PFSK-1 (cell line): ENCODE results near the gene CSNK1G3.

Source experiments
- FOXP2 ChIP-seq: optimal IDR thresholded peaks from 2 replicates; pipeline ENCODE3; 2011; ENCODE audit warnings: borderline replicate concordance, control low read depth, inconsistent platforms; ENCODE audit not compliant: insufficient read depth; ENCODE audit errors: extremely low read length, extremely low read depth
- POLR2AphosphoS5 ChIP-seq: IDR thresholded peaks from 2 replicates; pipeline ENCODE4 v1.6.1; 2012; ENCODE audit warnings: low read depth, mild to moderate bottlenecking, control low read depth, low read length, moderate library complexity
- SIN3A ChIP-seq: IDR thresholded peaks from 2 replicates; pipeline ENCODE4 v1.6.1; 2012; ENCODE audit warnings: mild to moderate bottlenecking, low read length, moderate library complexity, borderline replicate concordance; ENCODE audit not compliant: insufficient read depth
- TAF1 ChIP-seq: IDR thresholded peaks from 2 replicates; pipeline ENCODE4 v1.6.1; 2012; ENCODE audit warnings: low read length, control low read depth, borderline replicate concordance; ENCODE audit not compliant: insufficient read depth
- TF ChIP-seq, protein P1 (sequence below), 2 experiments: IDR thresholded peaks; 2 replicates each; pipeline versions ENCODE4 v1.6.1 to v1.8.0; 2011 to 2012; ENCODE audit warnings: low read depth in 2 of 2, low read length in 2 of 2, control low read depth in 1 of 2, inconsistent platforms in 1 of 2, mild to moderate bottlenecking in 1 of 2, moderate library complexity in 1 of 2; ENCODE audit not compliant: insufficient read depth in 1 of 2

The CSNK1G3 gene

DNA sequence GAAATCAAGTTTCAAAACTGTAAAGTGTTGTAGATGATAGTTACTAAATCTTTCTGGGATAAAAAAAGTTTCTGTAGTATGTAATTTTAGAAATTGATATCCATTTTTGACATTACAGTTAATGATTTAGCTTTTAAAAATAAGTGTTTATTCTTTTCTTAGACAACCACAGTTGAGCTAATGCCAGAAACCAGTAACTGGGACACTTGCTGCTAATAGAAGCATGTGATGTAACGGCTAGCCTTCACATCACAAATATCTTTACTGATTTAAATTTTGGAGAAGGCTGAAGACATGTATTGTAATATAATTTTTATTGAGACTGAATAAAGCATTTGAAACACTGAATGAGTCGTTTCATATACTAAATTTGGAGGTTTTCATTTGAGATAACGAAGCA, 18.8 kb downstream of the CSNK1G3 start:
- no peak for TF ChIP-seq SIN3A
- no peak for TF ChIP-seq TAF1
- TF ChIP-seq, protein P1, sequence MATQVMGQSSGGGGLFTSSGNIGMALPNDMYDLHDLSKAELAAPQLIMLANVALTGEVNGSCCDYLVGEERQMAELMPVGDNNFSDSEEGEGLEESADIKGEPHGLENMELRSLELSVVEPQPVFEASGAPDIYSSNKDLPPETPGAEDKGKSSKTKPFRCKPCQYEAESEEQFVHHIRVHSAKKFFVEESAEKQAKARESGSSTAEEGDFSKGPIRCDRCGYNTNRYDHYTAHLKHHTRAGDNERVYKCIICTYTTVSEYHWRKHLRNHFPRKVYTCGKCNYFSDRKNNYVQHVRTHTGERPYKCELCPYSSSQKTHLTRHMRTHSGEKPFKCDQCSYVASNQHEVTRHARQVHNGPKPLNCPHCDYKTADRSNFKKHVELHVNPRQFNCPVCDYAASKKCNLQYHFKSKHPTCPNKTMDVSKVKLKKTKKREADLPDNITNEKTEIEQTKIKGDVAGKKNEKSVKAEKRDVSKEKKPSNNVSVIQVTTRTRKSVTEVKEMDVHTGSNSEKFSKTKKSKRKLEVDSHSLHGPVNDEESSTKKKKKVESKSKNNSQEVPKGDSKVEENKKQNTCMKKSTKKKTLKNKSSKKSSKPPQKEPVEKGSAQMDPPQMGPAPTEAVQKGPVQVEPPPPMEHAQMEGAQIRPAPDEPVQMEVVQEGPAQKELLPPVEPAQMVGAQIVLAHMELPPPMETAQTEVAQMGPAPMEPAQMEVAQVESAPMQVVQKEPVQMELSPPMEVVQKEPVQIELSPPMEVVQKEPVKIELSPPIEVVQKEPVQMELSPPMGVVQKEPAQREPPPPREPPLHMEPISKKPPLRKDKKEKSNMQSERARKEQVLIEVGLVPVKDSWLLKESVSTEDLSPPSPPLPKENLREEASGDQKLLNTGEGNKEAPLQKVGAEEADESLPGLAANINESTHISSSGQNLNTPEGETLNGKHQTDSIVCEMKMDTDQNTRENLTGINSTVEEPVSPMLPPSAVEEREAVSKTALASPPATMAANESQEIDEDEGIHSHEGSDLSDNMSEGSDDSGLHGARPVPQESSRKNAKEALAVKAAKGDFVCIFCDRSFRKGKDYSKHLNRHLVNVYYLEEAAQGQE (IDR thresholded peaks at IDR 0.05; ENCODE audit: insufficient read depth in 1 of 2, low read depth in 2 of 2, low read length in 2 of 2): no peak
- TF ChIP-seq FOXP2: no peak
- no peak for TF ChIP-seq POLR2AphosphoS5

DNA sequence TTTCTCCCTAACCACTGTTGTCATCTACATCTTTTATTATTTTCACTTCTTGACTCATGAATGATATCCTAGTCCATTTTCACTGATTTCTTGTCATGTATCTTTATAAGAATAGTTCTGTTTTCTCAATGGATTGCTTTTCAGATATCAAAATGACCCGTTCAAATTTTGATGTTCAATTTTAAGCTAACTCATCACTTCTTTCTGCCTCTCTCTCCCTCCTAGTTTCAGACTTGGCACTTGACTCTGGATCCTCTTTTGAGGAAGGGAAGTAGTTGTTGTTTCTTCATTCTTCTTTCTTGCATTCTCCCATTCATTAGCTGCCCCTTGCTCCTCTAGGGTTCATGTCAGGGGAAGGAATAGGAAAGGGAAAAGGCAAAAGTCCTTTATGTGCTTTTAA, 23.7 kb downstream of the CSNK1G3 start:
- TF ChIP-seq, protein P1 (IDR thresholded peaks at IDR 0.05; ENCODE audit: insufficient read depth in 1 of 2, low read depth in 2 of 2, low read length in 2 of 2): no peak
- no peak for TF ChIP-seq FOXP2
- no peak for TF ChIP-seq SIN3A
- TF ChIP-seq TAF1: no peak
- no peak for TF ChIP-seq POLR2AphosphoS5

DNA sequence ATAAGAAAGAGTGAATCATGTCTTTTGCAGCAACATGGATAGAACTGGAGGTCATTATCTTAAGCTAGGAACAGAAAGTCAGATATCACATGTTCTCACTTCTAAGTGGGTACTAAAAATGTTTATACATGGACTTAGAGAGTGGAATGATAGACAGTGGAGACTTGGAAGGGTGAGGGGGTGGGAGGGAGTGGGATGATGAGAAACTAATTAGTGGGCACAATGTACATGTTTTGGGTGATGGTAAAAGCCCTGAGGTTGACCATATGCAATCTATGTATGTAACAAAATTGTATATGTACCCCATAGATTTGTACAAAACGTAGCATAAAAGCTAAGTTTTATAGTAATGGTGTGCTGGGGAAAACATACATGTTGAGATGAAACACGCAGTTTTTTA, 25.3 kb downstream of the CSNK1G3 start:
- TF ChIP-seq, protein P1 (IDR thresholded peaks at IDR 0.05; ENCODE audit: insufficient read depth in 1 of 2, low read depth in 2 of 2, low read length in 2 of 2): no peak
- no peak for TF ChIP-seq TAF1
- no peak for TF ChIP-seq POLR2AphosphoS5
- TF ChIP-seq FOXP2: no peak
- TF ChIP-seq SIN3A: no peak

DNA sequence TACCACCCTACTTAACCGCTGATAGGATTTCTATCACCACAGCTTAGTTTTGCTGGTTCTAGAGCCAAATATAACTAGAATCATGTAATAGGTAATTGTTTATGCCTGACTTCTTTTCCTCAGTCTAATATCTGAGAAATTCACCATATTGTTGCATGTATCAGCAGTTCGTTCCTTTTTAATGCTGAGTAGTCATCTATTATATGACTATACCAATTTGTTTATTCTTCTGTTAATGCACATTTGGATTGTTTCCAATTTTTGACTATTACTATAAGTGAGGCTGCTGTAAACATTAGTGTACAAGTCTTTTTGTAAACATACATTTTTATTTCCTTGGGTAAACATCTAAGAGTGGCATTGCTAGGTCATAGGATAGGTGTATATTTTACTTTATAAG, 25.9 kb downstream of the CSNK1G3 start:
- TF ChIP-seq POLR2AphosphoS5: no peak
- TF ChIP-seq SIN3A: no peak
- TF ChIP-seq, protein P1 (IDR thresholded peaks at IDR 0.05; ENCODE audit: insufficient read depth in 1 of 2, low read depth in 2 of 2, low read length in 2 of 2): no peak
- TF ChIP-seq TAF1: no peak
- no peak for TF ChIP-seq FOXP2

DNA sequence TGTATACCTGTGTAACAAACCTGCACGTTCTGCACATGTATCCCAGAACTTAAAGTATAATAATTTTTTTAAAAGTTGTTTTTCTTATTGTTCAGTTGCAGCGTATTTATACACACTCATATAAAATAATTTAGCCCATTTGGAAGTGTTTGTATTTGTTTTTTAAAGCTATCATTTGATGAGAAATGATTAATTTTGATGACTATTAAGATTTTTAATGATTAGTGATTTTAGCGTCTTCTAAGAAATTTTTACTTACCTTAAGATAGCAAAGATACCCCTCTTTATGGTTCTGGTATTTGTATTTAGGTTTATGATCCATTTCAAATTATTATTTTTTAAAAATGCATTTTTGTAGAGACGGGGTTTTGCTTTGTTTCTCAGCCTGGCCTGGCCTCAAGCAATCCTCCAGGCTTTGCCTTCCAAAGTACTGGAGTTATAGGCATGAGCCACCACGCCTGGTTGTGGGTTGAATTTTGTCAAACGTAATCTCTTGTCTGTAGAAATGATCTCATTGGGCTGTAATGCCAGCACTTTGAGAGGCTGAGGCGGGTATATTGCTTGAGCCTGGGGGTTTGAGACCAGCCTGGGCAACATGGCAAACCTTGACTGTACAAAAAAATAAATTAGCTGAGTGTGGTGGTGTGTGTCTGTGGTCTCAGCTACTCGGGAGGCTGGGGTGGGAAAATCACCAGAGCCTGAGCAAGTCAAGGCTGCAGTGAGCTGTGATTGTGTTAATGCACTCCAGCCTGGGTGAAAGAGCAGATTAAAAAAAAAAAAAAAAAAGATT, 26.9 kb downstream of the CSNK1G3 start:
- no peak for TF ChIP-seq TAF1
- TF ChIP-seq FOXP2: no peak
- no peak for TF ChIP-seq SIN3A
- TF ChIP-seq POLR2AphosphoS5: no peak
- TF ChIP-seq, protein P1 (IDR thresholded peaks at IDR 0.05; ENCODE audit: insufficient read depth in 1 of 2, low read depth in 2 of 2, low read length in 2 of 2): no peak
